HEK293T (cell line): ENCODE data around the gene PLEKHG4B.

Experiments
- BHLHE40 ChIP-seq: fragments of 450-650 bp; IDR thresholded peaks from 2 replicates; pipeline ENCODE4 v1.6.1; 2016; ENCODE audit warnings: mild to moderate bottlenecking, moderate library complexity, borderline replicate concordance
- CTBP1 ChIP-seq: fragments of 450-650 bp; IDR thresholded peaks from 2 replicates; pipeline ENCODE4 v1.6.1; 2016; ENCODE audit warnings: borderline replicate concordance
- ELF4 ChIP-seq: fragments of 450-650 bp; IDR thresholded peaks from 2 replicates; pipeline ENCODE4 v1.6.1; 2017; ENCODE audit warnings: antibody characterized with exemption
- FOXK2 ChIP-seq: fragments of 450-650 bp; IDR thresholded peaks from 2 replicates; pipeline ENCODE4 v1.6.1; 2016; ENCODE audit warnings: mild to moderate bottlenecking
- FOXM1 ChIP-seq: fragments of 450-650 bp; IDR thresholded peaks from 2 replicates; pipeline ENCODE4 v1.6.1; 2017; ENCODE audit warnings: mild to moderate bottlenecking, borderline replicate concordance
- NFRKB ChIP-seq: fragments of 450-650 bp; IDR thresholded peaks from 2 replicates; pipeline ENCODE4 v1.6.1; 2016; ENCODE audit warnings: mild to moderate bottlenecking, moderate library complexity
- PKNOX1 ChIP-seq: fragments of 450-650 bp; IDR thresholded peaks from 2 replicates; pipeline ENCODE4 v1.6.1; 2016
- SP1 ChIP-seq: fragments of 450-650 bp; IDR thresholded peaks from 2 replicates; pipeline ENCODE4 v1.6.1; 2017
- SUZ12 ChIP-seq: fragments of 450-650 bp; IDR thresholded peaks from 2 replicates; pipeline ENCODE4 v1.6.1; 2016; ENCODE audit warnings: mild to moderate bottlenecking
- TARDBP ChIP-seq: fragments of 450-650 bp; IDR thresholded peaks from 2 replicates; pipeline ENCODE4 v1.6.1; 2016

DNA sequence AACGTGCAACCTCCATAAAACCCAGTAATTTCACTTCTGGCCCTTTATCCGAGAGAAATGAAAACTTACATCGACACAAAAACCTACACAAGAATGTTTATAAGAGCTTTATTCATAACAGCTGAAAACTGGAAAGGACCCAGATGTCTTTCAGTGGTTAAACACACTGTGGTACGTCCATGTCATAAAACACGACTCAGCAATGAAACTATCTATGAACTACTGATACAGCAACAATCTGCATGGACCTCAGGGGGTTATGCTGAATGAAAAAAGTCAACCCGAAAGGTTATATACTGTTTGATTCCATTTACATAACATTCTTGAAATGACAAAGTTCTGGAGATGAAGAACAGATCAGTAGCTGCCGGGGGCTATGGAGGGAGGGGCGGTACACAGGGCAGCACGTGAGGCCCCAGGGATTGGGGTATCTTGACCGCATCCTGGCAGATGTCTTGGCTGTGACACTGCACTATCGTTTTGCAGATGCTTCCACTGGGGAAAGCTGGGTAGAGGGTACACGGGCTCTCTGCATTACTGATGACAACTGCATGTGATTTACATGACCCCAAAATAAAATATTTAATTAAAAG is 121.9 kb downstream of the PLEKHG4B start:
- TF ChIP-seq CTBP1: no peak
- no peak for TF ChIP-seq ELF4
- no peak for TF ChIP-seq SP1
- no peak for TF ChIP-seq FOXM1
- no peak for TF ChIP-seq TARDBP
- TF ChIP-seq BHLHE40: no peak
- no peak for TF ChIP-seq SUZ12
- TF ChIP-seq PKNOX1: no peak
- TF ChIP-seq NFRKB: no peak
- TF ChIP-seq FOXK2: no peak
